OCI-M2 (cell line): Measurements from ENCODE around the gene PARG.
"Not testable (repeated sequence)": the region's sequence is repeated elsewhere in the genome, so short reads cannot be mapped to it uniquely, and the experiment has no call there.

Source experiments
- DNase-seq: peaks from one replicate; lab custom pipeline; 2025; ENCODE audit not compliant: unreplicated experiment; lab: John Stamatoyannopoulos, UW

The PARG gene

DNA sequence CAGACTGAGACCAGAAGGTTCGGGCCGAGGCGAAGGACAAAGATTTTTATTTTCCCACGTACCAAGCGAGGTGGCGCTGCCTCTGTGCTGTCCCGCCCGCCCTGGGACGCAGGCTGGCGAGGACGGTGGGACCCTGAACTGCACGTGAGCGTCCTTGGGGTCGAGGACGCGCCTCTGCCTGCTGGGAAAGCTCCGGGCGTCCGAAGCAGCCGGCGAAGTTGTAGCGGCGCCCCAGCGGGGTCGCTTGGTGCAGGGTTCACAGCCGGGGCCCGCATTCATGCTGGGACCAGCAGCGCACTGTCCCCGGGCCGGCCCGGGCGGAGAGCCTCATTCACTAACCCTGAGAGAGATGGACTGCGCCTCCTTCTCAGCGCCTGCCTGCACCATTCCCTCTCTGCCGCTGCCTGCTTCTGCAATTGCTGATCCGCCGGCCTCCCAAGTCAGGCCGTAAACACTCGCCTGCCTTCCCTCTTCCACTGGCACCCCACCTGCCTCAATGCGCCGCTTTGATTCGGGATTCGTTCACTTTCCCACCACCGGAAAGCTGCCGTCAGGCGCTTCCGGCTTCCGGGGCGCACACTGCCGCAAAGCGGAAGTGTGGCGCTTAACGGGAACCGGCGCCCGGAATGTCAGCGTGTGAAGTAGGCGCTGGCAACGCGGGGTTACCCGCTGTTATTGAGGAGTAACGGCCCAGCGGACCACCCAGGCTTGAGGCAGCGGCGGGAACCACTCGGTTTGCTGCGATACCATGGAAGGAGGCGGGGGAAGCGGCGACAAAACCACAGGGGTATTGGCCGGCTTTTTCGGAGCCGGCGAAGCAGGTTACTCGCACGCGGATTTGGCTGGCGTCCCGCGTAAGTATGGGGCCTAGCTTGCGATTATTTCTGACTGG, at the start of gene PARG, which contains the start of gene TIMM23B:
PARG (minus strand) TSS at position 581 of the 892 bp plus-strand sequence; CDS start at position 279, 302 bp downstream.
TIMM23B (plus strand) TSS at position 607 of the 892 bp plus-strand sequence; CDS start at position 749, 142 bp downstream.
- not testable (repeated sequence) for DNase-seq

GRCh38 chr10:49988376-49988775, 46.5 kb upstream of the PARG start, which contains the start of gene AGAP6:
AGAP6 (plus strand) TSS chr10:49988406; CDS start chr10:49988716, 310 bp downstream.
- not testable (repeated sequence) for DNase-seq

DNA sequence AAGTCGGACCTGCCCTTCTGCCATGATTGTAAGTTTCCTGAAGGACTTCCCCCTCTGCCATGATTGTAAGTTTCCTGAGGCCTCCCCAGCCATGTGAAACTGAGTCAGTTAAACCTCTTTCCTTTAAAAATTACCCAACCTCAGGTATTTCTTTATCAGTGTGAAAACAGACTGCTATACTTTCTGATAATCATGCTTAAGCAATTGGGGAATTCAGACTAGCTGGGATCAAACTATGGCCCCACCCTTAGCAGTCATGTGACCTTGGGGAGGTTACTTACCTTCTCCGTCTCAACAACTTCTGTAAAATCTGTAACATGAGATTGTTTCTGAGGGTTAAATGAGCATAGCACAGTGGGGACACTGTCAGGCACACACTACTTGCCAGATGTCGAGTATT, 45.4 kb upstream of the PARG start:
- DNase-seq = not testable (repeated sequence)

DNA sequence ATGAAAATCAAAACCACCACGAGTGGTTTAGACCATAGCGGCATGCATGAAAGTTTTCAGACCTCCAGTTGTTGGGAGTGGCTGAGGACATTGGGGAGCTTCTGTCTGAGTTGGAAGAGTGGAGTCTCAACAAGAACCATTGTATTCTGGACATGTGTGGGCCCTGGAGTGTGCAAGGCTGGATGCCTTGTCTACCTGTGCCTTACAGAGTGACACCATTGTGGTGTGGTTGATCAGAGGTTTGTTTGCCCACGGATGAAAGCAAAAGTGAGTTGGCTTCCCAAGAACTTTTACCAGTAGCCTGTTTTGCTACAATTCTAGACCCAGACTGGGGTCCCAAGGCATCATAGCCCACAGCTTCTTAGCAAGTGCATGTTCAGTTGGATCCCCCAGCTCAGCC, 35.9 kb upstream of the PARG start:
- not testable (repeated sequence) for DNase-seq

- DNase-seq = not testable (repeated sequence)
Measured at GRCh38 chr10:49972094-49972493, 30.3 kb upstream of the PARG start.

- not testable (repeated sequence) for DNase-seq
Measured at GRCh38 chr10:49971466-49971865, 29.6 kb upstream of the PARG start.

- DNase-seq = not testable (repeated sequence)
Measured at GRCh38 chr10:49970331-49970857, 28.6 kb upstream of the PARG start.

- DNase-seq = not testable (repeated sequence)
Measured at GRCh38 chr10:49953122-49953521, 11.3 kb upstream of the PARG start.

- DNase-seq = not testable (repeated sequence)
Measured at GRCh38 chr10:49952006-49952405, 10.2 kb upstream of the PARG start.

DNA sequence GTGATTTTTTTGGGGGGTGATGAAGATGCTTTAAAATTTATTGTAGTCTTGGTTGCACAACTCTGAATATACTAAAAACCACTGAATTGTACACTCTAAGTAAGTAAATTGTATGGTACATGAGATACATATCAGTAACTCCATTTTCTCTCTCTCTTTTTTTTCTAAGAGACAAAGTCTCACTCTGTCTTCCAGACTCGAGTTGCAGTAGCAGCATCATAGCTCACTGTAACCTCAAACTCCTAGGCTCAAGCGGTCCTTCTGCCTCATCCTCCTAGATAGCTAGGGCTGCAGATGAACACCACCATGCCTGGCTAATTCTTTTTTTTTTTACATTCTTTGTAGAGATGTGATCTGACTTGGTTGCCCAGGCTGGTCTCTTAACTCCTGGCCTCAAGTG, 6.9 kb upstream of the PARG start:
- not testable (repeated sequence) for DNase-seq

GRCh38 chr10:49948142-49948541, 6.3 kb upstream of the PARG start:
- not testable (repeated sequence) for DNase-seq

- DNase-seq = not testable (repeated sequence)
Measured at GRCh38 chr10:49943607-49944006, 1.8 kb upstream of the PARG start.

DNA sequence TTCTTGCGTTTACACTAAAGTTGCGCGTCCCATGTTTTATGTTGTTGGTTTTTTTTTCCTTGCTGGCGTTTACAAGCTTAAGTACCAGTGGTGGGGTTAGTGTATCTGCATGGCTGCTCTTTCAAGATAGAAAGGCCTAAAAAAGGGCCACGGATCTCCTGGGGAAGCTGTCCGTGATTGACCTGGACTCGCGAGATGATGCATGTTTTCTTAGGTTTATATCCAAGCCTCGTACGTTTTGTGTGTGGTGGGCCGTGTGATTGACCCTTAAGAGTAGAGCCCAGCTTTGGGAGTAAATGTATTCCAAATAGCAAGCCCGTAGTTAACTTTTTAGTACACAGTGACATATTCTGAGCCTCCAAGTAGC, 495 bp upstream of the PARG start:
- DNase-seq = not testable (repeated sequence)

GRCh38 chr10:49931959-49932728, 9.7 kb downstream of the PARG start:
- not testable (repeated sequence) for DNase-seq

DNA sequence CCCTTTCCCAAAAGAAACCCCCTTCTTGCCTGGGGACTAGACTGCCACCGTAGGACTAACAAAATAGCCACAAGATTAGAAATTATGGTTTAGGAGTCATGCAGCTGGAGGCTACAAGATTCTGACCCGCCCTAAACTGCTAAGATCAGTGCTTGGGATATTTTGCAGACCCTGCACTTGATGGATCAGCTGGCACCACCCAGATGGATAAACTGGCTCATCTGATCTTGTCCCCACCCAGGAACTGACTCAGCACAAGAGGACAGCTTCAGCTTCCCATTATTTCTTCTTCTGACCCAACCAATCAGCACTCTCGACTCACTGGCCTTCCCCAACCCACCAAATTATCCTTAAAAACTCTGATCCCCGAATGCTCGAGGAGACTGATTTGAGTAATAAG, 10.6 kb downstream of the PARG start:
- not testable (repeated sequence) for DNase-seq

- DNase-seq = not testable (repeated sequence)
Measured at GRCh38 chr10:49923572-49923971, 18.3 kb downstream of the PARG start.

GRCh38 chr10:49922041-49922440, 19.8 kb downstream of the PARG start:
- DNase-seq = not testable (repeated sequence)

- DNase-seq = not testable (repeated sequence)
Measured at GRCh38 chr10:49917927-49918326, 23.9 kb downstream of the PARG start.

DNA sequence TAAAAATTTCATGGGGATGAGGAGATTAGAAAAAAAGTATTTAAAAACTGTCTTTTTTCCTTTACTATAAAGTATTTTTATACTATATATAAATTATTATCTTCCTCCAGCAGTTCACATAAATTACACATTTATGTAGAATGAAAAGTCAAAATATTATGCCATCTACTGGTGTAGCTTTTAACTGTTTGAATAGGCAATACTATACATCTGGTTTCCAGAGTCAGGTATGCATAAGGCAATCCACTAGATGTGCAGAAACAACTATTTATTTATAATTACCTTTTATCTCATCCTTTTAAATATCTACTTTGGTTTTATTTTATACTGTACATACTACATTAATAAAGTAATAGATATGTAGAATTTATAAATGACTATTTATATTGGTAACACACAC, 25.4 kb downstream of the PARG start:
- not testable (repeated sequence) for DNase-seq

- not testable (repeated sequence) for DNase-seq
Measured at GRCh38 chr10:49910295-49910694, 31.5 kb downstream of the PARG start.
